CD14-positive monocyte (primary cell): ENCODE results near the gene SPRYD7. TPM values are rescaled to one million over a fixed set of nuclear protein-coding genes. Genes with fewer than 3 reads are reported as not detected.
A peak's percentile ranks its signal among the peaks of the same experiment; 100 is the strongest.

Source experiments
- DNase-seq, 3 donors: peaks; one replicate each; pipeline ENCODE4 v3.0.0-alpha.2; 2011 to 2022
- H2AFZ ChIP-seq: 2 replicates; pipeline ENCODE4 v1.6.0; 2012; ENCODE audit warnings: mild to moderate bottlenecking, low read depth, low read length, inconsistent platforms; ENCODE audit not compliant: insufficient read depth, poor library complexity, severe bottlenecking
- H3K27ac ChIP-seq, 2 donors: 1 replicate in 1 of 2; 2 replicates in 1 of 2; pipeline ENCODE4 v1.5.1; 2012 to 2013; ENCODE audit warnings: low read length in 2 of 2, control low read depth in 1 of 2, inconsistent platforms in 1 of 2, low read depth in 1 of 2, mild to moderate bottlenecking in 1 of 2
- H3K27me3 ChIP-seq, 2 donors: one replicate each; pipeline versions ENCODE4 v1.6.0 to v1.6.1; 2011 to 2013; ENCODE audit warnings: low read length in 2 of 2; ENCODE audit not compliant: control insufficient read depth in 2 of 2, insufficient read depth in 2 of 2
- H3K36me3 ChIP-seq, 2 donors: replicated peaks in 1 of 2; 1 replicate in 1 of 2; 2 replicates in 1 of 2; pipeline versions ENCODE4 v1.5.1 to v1.6.1; 2012 to 2013; ENCODE audit warnings: low read length in 2 of 2, control low read depth in 1 of 2, inconsistent platforms in 1 of 2, mild to moderate bottlenecking in 1 of 2; ENCODE audit not compliant: insufficient read depth in 2 of 2, control insufficient read depth in 1 of 2
- H3K4me1 ChIP-seq, 2 donors: 1 replicate in 1 of 2; 2 replicates in 1 of 2; pipeline versions ENCODE4 v1.5.1 to v1.6.1; 2012 to 2013; ENCODE audit warnings: low read length in 2 of 2, control low read depth in 1 of 2, inconsistent platforms in 1 of 2, mild to moderate bottlenecking in 1 of 2, moderate library complexity in 1 of 2; ENCODE audit not compliant: insufficient read depth in 2 of 2, control insufficient read depth in 1 of 2
- H3K4me2 ChIP-seq: replicated peaks from 2 replicates; pipeline ENCODE3; 2012; ENCODE audit warnings: low read length, moderate library complexity, mild to moderate bottlenecking; ENCODE audit not compliant: poor library complexity, severe bottlenecking; ENCODE audit errors: extremely low read depth
- H3K4me3 ChIP-seq, 3 experiments: fragments of 200-600 bp in 1 of 3; sonication (generic) in 1 of 3; replicated peaks in 1 of 3; 1 replicate in 2 of 3; 2 replicates in 1 of 3; pipeline ENCODE4 v1.5.1; 2011 to 2013; ENCODE audit warnings: low read length in 3 of 3, mild to moderate bottlenecking in 3 of 3, control low read depth in 2 of 3, low read depth in 2 of 3, inconsistent platforms in 1 of 3, moderate library complexity in 1 of 3
- H3K79me2 ChIP-seq: 2 replicates; pipeline ENCODE4 v1.6.0; 2012; ENCODE audit warnings: mild to moderate bottlenecking, control low read depth, inconsistent platforms, low read length, moderate library complexity; ENCODE audit not compliant: insufficient read depth
- H3K9ac ChIP-seq: 2 replicates; pipeline ENCODE4 v1.6.0; 2017; ENCODE audit warnings: low read length, mild to moderate bottlenecking; ENCODE audit not compliant: insufficient read depth, poor library complexity, severe bottlenecking
- H3K9me3 ChIP-seq, 2 donors: replicated peaks in 1 of 2; 1 replicate in 1 of 2; 2 replicates in 1 of 2; pipeline versions ENCODE4 v1.5.1 to v1.6.1; 2012 to 2013; ENCODE audit warnings: low read length in 2 of 2, control low read depth in 1 of 2; ENCODE audit not compliant: control insufficient read depth in 1 of 2, insufficient read depth in 1 of 2
- H4K20me1 ChIP-seq: 2 replicates; pipeline ENCODE4 v1.6.0; 2012; ENCODE audit warnings: mild to moderate bottlenecking, low read length, control low read depth, moderate library complexity; ENCODE audit not compliant: insufficient read depth
- H3K27ac Mint-ChIP-seq, 7 donors: one replicate each; pipeline ENCODE4 v1.8.0; 2020; ENCODE audit warnings: mild to moderate bottlenecking in 7 of 7, mixed read lengths in 7 of 7, moderate library complexity in 6 of 7, inconsistent platforms in 2 of 7
- H3K27me3 Mint-ChIP-seq, 3 donors: one replicate each; pipeline ENCODE4 v1.8.0; 2021 to 2022; ENCODE audit warnings: low read depth in 3 of 3, mild to moderate bottlenecking in 3 of 3, mixed read lengths in 3 of 3, moderate library complexity in 3 of 3, inconsistent platforms in 1 of 3
- H3K36me3 Mint-ChIP-seq, 2 donors: one replicate each; pipeline ENCODE4 v1.8.0; 2020; ENCODE audit warnings: mixed read lengths in 2 of 2, inconsistent platforms in 1 of 2, mild to moderate bottlenecking in 1 of 2
- H3K4me1 Mint-ChIP-seq: one replicate; pipeline ENCODE4 v1.8.0; 2020; ENCODE audit warnings: mild to moderate bottlenecking, mixed read lengths
- H3K4me3 Mint-ChIP-seq, 2 donors: one replicate each; pipeline ENCODE4 v1.8.0; 2020; ENCODE audit warnings: mild to moderate bottlenecking in 2 of 2, mixed read lengths in 2 of 2, moderate library complexity in 1 of 2
- H3K9me3 Mint-ChIP-seq, 7 donors: one replicate each; pipeline ENCODE4 v1.8.0; 2020 to 2022; ENCODE audit warnings: mixed read lengths in 7 of 7, mild to moderate bottlenecking in 6 of 7, moderate library complexity in 6 of 7, inconsistent platforms in 2 of 7
- WGBS: methylation state at CpG from one replicate; pipeline ENCODE4 v1.1.5; 2013; ENCODE audit warnings: missing lambda C conversion rate; ENCODE audit not compliant: insufficient coverage; 5-methylcytosine and 5-hydroxymethylcytosine counted together
- intact Hi-C, 2 donors: fragments of 100-400 bp; cut with micrococcal nuclease; formaldehyde crosslinking; loops; one replicate each; pipeline versions ENCODE4 v1.15.0 to v1.15.1; 2023
- polyA plus RNA-seq, 3 donors: library from polyadenylated mRNA; depleted of rRNA in 1 of 3; unstranded in 2 of 3; stranded (reverse) in 1 of 3; fragments of 300-500 nt in 2 of 3; fragments of >200 nt in 1 of 3; fragmentation: Illumina TruSeq in 2 of 3; gene quantifications; 1 replicate in 2 of 3; 2 replicates in 1 of 3; pipeline ENCODE4 v1.2.3, GENCODE V29; 2012 to 2021
- TF ChIP-seq, protein P1 (sequence below): fragments of 200-600 bp; IDR thresholded peaks from one replicate; pipeline ENCODE4 v1.8.0; 2022; ENCODE audit warnings: antibody characterized with exemption, mild to moderate bottlenecking

Gene SPRYD7
- polyA plus RNA-seq, 3 donors, result 1.1 to 2.3 (median 1.2) TPM

DNA sequence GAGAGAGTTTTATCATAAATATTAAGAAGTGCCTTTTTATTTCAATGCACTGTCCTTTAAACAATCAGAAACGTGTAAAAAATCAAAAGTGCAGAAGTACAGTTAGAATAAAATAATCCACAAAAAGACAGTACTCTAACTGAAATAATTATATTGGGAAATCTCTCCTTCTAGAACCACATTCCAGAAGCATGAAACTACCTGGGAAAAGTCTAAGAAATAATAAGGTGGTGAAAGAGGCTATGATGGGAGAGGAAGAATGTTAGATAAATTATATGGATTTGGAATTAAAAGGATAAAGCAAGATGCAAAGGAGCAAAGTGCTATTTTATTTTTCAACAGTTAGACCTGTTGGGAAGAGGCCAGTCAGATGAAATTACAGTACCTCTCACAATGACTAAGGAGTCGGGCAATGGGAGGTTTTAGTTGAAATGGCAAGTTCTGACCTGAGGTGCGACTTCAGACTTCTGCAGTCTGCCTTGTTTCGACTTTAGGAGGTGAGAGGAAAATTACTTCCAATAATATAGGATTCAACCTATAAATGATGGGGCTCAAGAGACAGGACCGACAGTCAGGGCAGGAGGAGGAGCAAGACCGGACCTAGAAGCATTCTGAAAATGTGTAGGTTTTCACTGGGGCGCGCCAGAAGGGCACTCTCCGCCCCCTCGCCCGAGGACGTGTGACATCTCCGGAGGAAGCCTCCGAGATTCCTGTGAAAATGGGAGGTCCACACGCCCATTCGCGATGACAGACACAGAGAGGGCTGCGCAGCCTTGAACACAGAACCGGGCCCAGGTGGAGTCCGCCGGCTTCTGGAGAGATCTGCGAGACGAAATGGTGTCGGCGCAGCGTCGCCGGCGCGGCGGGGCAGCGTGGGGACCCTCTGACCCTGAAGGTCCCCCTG lies 717 bp downstream of the SPRYD7 start:
- intact Hi-C loops, result loop anchor here (5.0 to 10.0 kb wide), 3 partner anchors 62 to 1869 kb away; partner anchors contain the start of genes DHRS12 (in 1 of the 2), KPNA3 (in 1 of the 2) and TRIM13 (in 1 of the 2)
- peak overlapping the region; percentile 70 to 86 (median 74) for H3K4me3 ChIP-seq
- H3K79me2 ChIP-seq, result peaks cover 11% of the 10 kb centered on the region
- peak in 2 of 3 donors; percentile 4 to 10 for DNase-seq
- H3K4me1 ChIP-seq, result peaks cover 12 to 22% of the 10 kb centered on the region in 2 donors
- peak overlapping the region; percentile 79 for H3K9ac ChIP-seq
- H3K27ac Mint-ChIP-seq, result peak overlapping the region; percentile 57 to 83 (median 80)
- no peaks in the 10 kb centered on the region for H3K9me3 Mint-ChIP-seq
- no peaks in the 10 kb centered on the region for H4K20me1 ChIP-seq
- H3K4me1 Mint-ChIP-seq, result peaks cover 28% of the 10 kb centered on the region
- peak overlapping the region; percentile 97 for H3K4me2 ChIP-seq
- H3K9me3 ChIP-seq, result no peaks in the 10 kb centered on the region
- no peaks in the 10 kb centered on the region for H3K27me3 ChIP-seq
- peaks cover 1 to 3% (median 3%) of the 10 kb centered on the region in 3 donors for H3K27me3 Mint-ChIP-seq
- peak overlapping the region; percentile 96 for H2AFZ ChIP-seq
- peaks cover 0 to under 1% of the 10 kb centered on the region in 2 donors for H3K36me3 ChIP-seq
- TF ChIP-seq, protein P1, sequence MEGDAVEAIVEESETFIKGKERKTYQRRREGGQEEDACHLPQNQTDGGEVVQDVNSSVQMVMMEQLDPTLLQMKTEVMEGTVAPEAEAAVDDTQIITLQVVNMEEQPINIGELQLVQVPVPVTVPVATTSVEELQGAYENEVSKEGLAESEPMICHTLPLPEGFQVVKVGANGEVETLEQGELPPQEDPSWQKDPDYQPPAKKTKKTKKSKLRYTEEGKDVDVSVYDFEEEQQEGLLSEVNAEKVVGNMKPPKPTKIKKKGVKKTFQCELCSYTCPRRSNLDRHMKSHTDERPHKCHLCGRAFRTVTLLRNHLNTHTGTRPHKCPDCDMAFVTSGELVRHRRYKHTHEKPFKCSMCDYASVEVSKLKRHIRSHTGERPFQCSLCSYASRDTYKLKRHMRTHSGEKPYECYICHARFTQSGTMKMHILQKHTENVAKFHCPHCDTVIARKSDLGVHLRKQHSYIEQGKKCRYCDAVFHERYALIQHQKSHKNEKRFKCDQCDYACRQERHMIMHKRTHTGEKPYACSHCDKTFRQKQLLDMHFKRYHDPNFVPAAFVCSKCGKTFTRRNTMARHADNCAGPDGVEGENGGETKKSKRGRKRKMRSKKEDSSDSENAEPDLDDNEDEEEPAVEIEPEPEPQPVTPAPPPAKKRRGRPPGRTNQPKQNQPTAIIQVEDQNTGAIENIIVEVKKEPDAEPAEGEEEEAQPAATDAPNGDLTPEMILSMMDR, result no peak
- H3K36me3 Mint-ChIP-seq, result peaks cover 2% of the 10 kb centered on the region in 2 donors
- WGBS, result 0% methylated on average over 28 of the region's 32 CpGs
- H3K4me3 Mint-ChIP-seq, result peak overlapping the region; percentile 96 to 98
- peak overlapping the region; percentile 49 to 67 for H3K27ac ChIP-seq

DNA sequence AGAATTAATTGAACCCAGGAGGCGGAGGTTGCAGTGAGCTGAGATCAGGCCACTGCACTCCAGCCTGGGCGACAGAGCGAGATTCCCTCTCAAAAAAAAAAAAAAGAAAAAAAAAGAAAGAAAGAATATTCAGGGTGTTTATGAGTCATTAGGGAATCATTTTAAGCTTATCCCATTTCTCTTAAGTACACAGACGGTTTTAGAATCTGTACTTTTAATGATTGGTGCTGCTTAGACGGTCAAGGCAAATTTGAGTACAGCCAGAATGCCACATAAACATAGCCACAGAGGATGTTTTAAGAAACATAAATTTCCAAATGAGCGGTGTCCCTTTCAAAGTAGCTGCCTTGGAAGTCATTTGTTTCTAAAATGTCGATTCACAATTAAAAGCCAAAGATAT lies 2.6 kb downstream of the SPRYD7 start:
- Histone ChIP-seq H3K4me1 (peaks cover 12 to 22% of the 10 kb centered on the region in 2 donors), H3K27me3 (no peaks in the 10 kb centered on the region), H3K4me3 (no peak overlapping the region), H3K9me3 (no peaks in the 10 kb centered on the region), H3K79me2 (peaks cover 11% of the 10 kb centered on the region), H3K27ac (no peak overlapping the region), H3K9ac (no peak overlapping the region), H4K20me1 (no peaks in the 10 kb centered on the region), H3K4me2 (no peak overlapping the region), H3K36me3 (peaks cover 0 to 8% of the 10 kb centered on the region in 2 donors), H2AFZ (no peak overlapping the region)
- H3K4me3 Mint-ChIP-seq, result no peak overlapping the region
- H3K27ac Mint-ChIP-seq, result no peak overlapping the region
- H3K9me3 Mint-ChIP-seq, result no peaks in the 10 kb centered on the region
- H3K4me1 Mint-ChIP-seq, result peaks cover 28% of the 10 kb centered on the region
- peaks cover 1 to 3% (median 3%) of the 10 kb centered on the region in 3 donors for H3K27me3 Mint-ChIP-seq
- WGBS, result 83% methylated on average over 1 of the region's 7 CpGs
- intact Hi-C loops, result loop anchor here (10.0 kb wide), 2 partner anchors 139 to 1871 kb away; partner anchors contain the start of genes DHRS12 (in 1 of the 2) and KPNA3 (in 1 of the 2)
- no peak for DNase-seq
- TF ChIP-seq, protein P1, result no peak
- H3K36me3 Mint-ChIP-seq, result peaks cover 3 to 9% of the 10 kb centered on the region in 2 donors
